Activated CD8-positive, alpha-beta T cell treated with anti-CD3 and anti-CD28 coated beads for 36 hours (primary cell): ENCODE results near the gene GPR3. TPM values are rescaled to one million over a fixed set of nuclear protein-coding genes. Genes with fewer than 3 reads are reported as not detected.
"Not testable (repeated sequence)": the region's sequence is repeated elsewhere in the genome, so short reads cannot be mapped to it uniquely, and the experiment has no call there.

Experiments used
- ATAC-seq: fragments of 200-7000 bp; cut with Tn5 transposase; one replicate; pipeline ENCODE4 v1.10.0; 2021; ENCODE audit warnings: mild to moderate bottlenecking, moderate library complexity
- CTCF ChIA-PET: fragments of 350-600 bp; sonication (Branson Sonifier 250); formaldehyde crosslinking; loops from one replicate; lab custom pipeline; 2021; ENCODE audit warnings: antibody characterized with exemption; lab: Charles Lee
- POLR2A ChIA-PET: fragments of 350-600 bp; sonication (Branson Sonifier 250); formaldehyde crosslinking; loops from one replicate; lab custom pipeline; 2021; ENCODE audit warnings: antibody characterized with exemption; lab: Charles Lee
- DNase-seq: peaks from one replicate; pipeline ENCODE4 v3.0.0-alpha.2; 2020
- H3K27ac Mint-ChIP-seq: one replicate; pipeline ENCODE4 v1.8.0; 2021; ENCODE audit warnings: mild to moderate bottlenecking, mixed read lengths
- H3K27me3 Mint-ChIP-seq: one replicate; pipeline ENCODE4 v1.8.0; 2021; ENCODE audit warnings: mixed read lengths
- H3K36me3 Mint-ChIP-seq: one replicate; pipeline ENCODE4 v1.8.0; 2021; ENCODE audit warnings: low read depth, mixed read lengths
- H3K4me1 Mint-ChIP-seq: one replicate; pipeline ENCODE4 v1.8.0; 2021; ENCODE audit warnings: low read depth, mixed read lengths
- H3K4me3 Mint-ChIP-seq: one replicate; pipeline ENCODE4 v1.8.0; 2021; ENCODE audit warnings: mild to moderate bottlenecking, moderate library complexity, mixed read lengths
- H3K9me3 Mint-ChIP-seq: one replicate; pipeline ENCODE4 v1.8.0; 2021; ENCODE audit warnings: mixed read lengths
- intact Hi-C: fragments of 100-400 bp; cut with micrococcal nuclease; formaldehyde crosslinking; loops from one replicate; pipeline ENCODE4 v1.10.0; 2022
- total RNA-seq, 2 experiments: library from RNA; stranded (reverse); gene quantifications; one replicate each; pipeline ENCODE4 v1.2.3, GENCODE V29; 2021
- TF ChIP-seq, protein P1 (sequence below): fragments of 200-600 bp; IDR thresholded peaks from one replicate; pipeline ENCODE4 v1.8.0; 2022; ENCODE audit warnings: antibody characterized with exemption, mild to moderate bottlenecking

Gene GPR3
- total RNA-seq, 2 experiments from 2014 or later = 1.1 to 1.7 TPM

DNA sequence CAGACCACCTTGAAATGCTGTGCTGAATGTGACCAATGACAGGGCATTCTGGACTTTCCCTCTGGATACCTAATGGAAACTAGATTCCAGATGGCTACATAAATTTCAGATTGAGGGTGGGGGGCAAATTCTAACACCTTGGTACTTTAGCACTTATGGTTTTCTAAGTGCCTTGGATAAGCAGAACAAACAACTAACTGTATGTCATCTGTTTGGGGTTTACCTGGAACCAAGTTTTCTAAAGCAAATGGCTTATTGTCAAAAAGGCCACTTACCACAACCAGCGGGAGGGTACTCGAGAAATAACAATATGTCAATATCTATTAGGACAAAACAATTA, 39.1 kb downstream of the GPR3 start:
- TF ChIP-seq, protein P1, sequence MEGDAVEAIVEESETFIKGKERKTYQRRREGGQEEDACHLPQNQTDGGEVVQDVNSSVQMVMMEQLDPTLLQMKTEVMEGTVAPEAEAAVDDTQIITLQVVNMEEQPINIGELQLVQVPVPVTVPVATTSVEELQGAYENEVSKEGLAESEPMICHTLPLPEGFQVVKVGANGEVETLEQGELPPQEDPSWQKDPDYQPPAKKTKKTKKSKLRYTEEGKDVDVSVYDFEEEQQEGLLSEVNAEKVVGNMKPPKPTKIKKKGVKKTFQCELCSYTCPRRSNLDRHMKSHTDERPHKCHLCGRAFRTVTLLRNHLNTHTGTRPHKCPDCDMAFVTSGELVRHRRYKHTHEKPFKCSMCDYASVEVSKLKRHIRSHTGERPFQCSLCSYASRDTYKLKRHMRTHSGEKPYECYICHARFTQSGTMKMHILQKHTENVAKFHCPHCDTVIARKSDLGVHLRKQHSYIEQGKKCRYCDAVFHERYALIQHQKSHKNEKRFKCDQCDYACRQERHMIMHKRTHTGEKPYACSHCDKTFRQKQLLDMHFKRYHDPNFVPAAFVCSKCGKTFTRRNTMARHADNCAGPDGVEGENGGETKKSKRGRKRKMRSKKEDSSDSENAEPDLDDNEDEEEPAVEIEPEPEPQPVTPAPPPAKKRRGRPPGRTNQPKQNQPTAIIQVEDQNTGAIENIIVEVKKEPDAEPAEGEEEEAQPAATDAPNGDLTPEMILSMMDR = no peak
- ChIA-PET POLR2A (interaction anchor here (1.3 kb wide), 1 partner anchor 11 kb away, joined by 5 read pairs; no protein-coding TSS in a partner anchor), CTCF (interaction anchor here (0.6 to 3.1 kb wide), 4 partner anchors 15 to 238 kb away, joined by 3 to 9 read pairs (median 4); no protein-coding TSS in a partner anchor)
- intact Hi-C loops = no loop called here
- H3K9me3 Mint-ChIP-seq = no peaks in the 10 kb centered on the region
- peak overlapping the region; percentile 79 for H3K27ac Mint-ChIP-seq
- H3K27me3 Mint-ChIP-seq = no peaks in the 10 kb centered on the region
- H3K4me3 Mint-ChIP-seq = no peak overlapping the region
- no peak for DNase-seq
- no peak for ATAC-seq
- H3K4me1 Mint-ChIP-seq = peaks cover 83% of the 10 kb centered on the region
- H3K36me3 Mint-ChIP-seq = peaks cover 22% of the 10 kb centered on the region

- CTCF ChIA-PET = interaction anchor here (1.3 kb wide), 1 partner anchor 15 kb away, joined by 4 read pairs; no protein-coding TSS in a partner anchor
Observed at GRCh38 chr1:27432725-27433124, 40.3 kb downstream of the GPR3 start.

GRCh38 chr1:27433706-27434105, 41.3 kb downstream of the GPR3 start:
- peak overlapping the region; percentile 71 for H3K27ac Mint-ChIP-seq
- H3K9me3 Mint-ChIP-seq = no peaks in the 10 kb centered on the region
- no peaks in the 10 kb centered on the region for H3K27me3 Mint-ChIP-seq
- POLR2A ChIA-PET = interaction anchor here (0.5 to 1.5 kb wide), 2 partner anchors 43 to 545 kb away, joined by 3 to 4 read pairs; no protein-coding TSS in a partner anchor
- CTCF ChIA-PET = interaction anchor here (1.0 to 2.0 kb wide), 2 partner anchors 17 to 102 kb away, joined by 3 to 6 read pairs; no protein-coding TSS in a partner anchor
- DNase-seq (no peak), ATAC-seq (no peak)
- H3K4me3 Mint-ChIP-seq = no peak overlapping the region
- intact Hi-C loops = no loop called here
- H3K36me3 Mint-ChIP-seq = peaks cover 4% of the 10 kb centered on the region
- TF ChIP-seq, protein P1 = no peak
- peaks cover 85% of the 10 kb centered on the region for H3K4me1 Mint-ChIP-seq

More at GRCh38 chr1:27432725-27433124, 40.3 kb downstream of the GPR3 start:
- H3K36me3 Mint-ChIP-seq = peaks cover 12% of the 10 kb centered on the region
- DNase-seq, H3K9me3 Mint-ChIP-seq, H3K27me3 Mint-ChIP-seq, ATAC-seq, H3K4me3 Mint-ChIP-seq, H3K27ac Mint-ChIP-seq, POLR2A ChIA-PET, intact Hi-C loops: not testable (repeated sequence)
- peaks cover 83% of the 10 kb centered on the region for H3K4me1 Mint-ChIP-seq

DNA sequence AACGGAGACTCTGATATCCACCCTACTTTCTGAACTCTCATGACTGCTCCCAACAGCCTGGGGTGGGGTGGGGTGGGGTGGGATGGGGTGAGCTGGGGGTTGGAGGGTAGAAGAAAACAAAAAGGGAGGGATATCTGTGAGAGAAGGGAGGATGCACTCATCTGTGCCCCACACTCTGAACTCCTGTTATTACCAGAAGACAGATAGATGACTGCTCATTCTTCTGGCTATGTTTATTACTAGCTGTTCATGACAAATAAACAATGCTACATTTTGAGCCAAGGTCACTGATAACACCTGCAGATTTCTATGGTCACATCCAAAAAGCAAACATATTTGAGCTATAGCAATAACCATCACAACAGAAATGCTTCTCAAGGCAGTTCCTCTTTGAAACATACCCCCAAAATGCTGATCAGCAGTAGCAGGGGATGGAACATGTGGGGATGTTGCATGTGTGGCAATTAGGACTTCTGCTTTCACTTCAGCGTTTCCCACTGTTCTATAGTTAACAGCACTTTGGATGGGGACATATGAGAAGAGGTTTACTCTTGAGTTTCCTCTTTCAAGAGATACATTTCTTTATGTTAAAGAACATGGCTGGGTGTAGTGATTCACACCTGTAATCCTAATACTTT, 43.3 kb downstream of the GPR3 start:
- TF ChIP-seq, protein P1 = no peak
- POLR2A ChIA-PET = interaction anchor here (1.7 to 1.8 kb wide), 2 partner anchors 10 to 15 kb away, joined by 3 to 4 read pairs; no protein-coding TSS in a partner anchor
- Mint-ChIP-seq H3K27ac (peak overlapping the region; percentile 71), H3K36me3 (peaks cover 10% of the 10 kb centered on the region), H3K27me3 (no peaks in the 10 kb centered on the region), H3K9me3 (no peaks in the 10 kb centered on the region), H3K4me1 (peaks cover 79% of the 10 kb centered on the region), H3K4me3 (no peak overlapping the region)
- DNase-seq (no peak), ATAC-seq (peak; percentile 11)
- intact Hi-C loops = loop anchor here (5.0 kb wide), 1 partner anchor 57 kb away; the partner anchor contains the start of gene WASF2
- CTCF ChIA-PET = interaction anchor here (1.6 to 3.0 kb wide), 4 partner anchors 11 to 227 kb away, joined by 5 to 11 read pairs (median 6); no protein-coding TSS in a partner anchor

DNA sequence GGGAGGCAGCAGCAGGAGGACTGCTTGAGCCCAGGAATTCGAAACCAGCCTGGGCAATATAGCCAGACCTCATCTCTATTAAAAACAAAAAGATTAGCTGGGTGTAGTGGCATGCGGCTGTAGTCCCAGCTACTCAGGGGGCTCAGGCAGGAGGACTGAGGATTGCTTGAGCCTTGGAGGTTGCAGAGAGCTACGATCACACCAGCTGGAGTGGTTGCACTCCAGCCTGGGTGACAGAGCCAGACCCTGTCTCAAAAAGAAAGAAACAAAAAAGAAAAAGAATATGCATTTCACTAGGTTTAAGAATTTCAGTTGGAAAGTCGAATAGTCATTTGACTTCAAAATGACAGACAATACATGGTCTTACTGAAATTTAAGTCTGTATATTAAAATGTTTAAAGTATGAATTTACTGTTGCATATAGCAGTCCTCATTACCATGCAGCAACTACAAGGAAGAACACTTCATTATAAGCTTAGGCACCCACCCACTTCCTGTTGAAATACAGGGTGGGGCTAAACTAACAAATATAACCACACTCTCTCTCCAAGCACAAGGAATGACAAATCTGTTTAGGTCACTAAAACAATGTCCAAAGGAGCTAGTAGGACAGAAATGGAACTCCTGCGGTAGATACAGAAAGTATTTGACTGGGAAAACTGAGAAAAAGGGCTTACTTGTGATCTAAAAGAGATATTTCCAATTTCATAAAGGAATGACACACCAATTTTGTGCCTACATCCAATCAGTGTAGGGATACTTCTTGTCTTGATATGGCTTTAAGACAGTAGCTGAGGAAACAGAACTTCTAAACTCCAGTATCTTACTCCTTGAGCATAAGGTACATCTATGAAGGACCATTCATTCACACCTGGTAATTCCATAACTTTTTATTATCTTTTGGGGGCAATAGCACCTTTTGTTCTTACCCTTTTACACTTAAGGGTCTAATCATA, 44.1 kb downstream of the GPR3 start:
- Mint-ChIP-seq H3K4me3 (no peak overlapping the region), H3K36me3 (peaks cover 12% of the 10 kb centered on the region), H3K27ac (peak overlapping the region; percentile 71), H3K9me3 (no peaks in the 10 kb centered on the region), H3K27me3 (no peaks in the 10 kb centered on the region), H3K4me1 (peaks cover 71% of the 10 kb centered on the region)
- TF ChIP-seq, protein P1 = no peak
- ChIA-PET POLR2A (interaction anchor here (1.0 to 1.8 kb wide), 4 partner anchors 9 to 88 kb away, joined by 3 to 4 read pairs (median 3); no protein-coding TSS in a partner anchor), CTCF (interaction anchor here (0.9 to 3.0 kb wide), 5 partner anchors 10 to 226 kb away, joined by 3 to 11 read pairs (median 6); no protein-coding TSS in a partner anchor)
- intact Hi-C loops = loop anchor here (5.0 kb wide), 1 partner anchor 56 kb away; the partner anchor contains the start of gene WASF2
- ATAC-seq (peak; percentile 77), DNase-seq (no peak)
